Measurements from ENCODE around the gene BTF3L4. TPM values are rescaled to one million over a fixed set of nuclear protein-coding genes. Genes with fewer than 3 reads are reported as not detected.

BTF3L4 gene
- polyA plus RNA-seq, 2 of the 4 experiments (the other 2 are of a cell fraction) = 47.4 to 63.8 TPM

- Histone ChIP-seq H3K4me3 (no peak overlapping the region), H3K4me2 (peak overlapping the region; percentile 17; the same call in 1 of the 3 replicates), H3K4me1 (peaks cover 15% of the 10 kb centered on the region; the same call in 2 of the 3 replicates), H3K9me3 (no peaks in the 10 kb centered on the region), H3K27ac (no peak overlapping the region)
- TF ChIP-seq ZC3H11A (IDR thresholded peaks at IDR 0.05) (no peak), HOXA7 (CRISPR knock-in tag; IDR thresholded peaks at IDR 0.05) (no peak), TFCP2L1 (CRISPR knock-in tag; IDR thresholded peaks at IDR 0.05) (no peak), POLR2AphosphoS2 (conservative IDR thresholded peaks at IDR 0.05; ENCODE audit: low read length) (no peak), BCL3 (IDR thresholded peaks at IDR 0.05) (no peak), GATA3 (IDR thresholded peaks at IDR 0.05; ENCODE audit: borderline replicate concordance) (no peak), BHLHE40 (IDR thresholded peaks at IDR 0.05; ENCODE audit: low read depth, low read length) (no peak), MYC (IDR thresholded peaks at IDR 0.05; ENCODE audit: borderline replicate concordance, low read length) (no peak), HOXB5 (CRISPR knock-in tag; IDR thresholded peaks at IDR 0.05) (no peak), MAX (IDR thresholded peaks at IDR 0.05) (no peak), FOSL2 (IDR thresholded peaks at IDR 0.05) (no peak), FOSL2 (CRISPR knock-in tag; IDR thresholded peaks at IDR 0.05) (no peak)
- ATAC-seq (no peak), DNase-seq (ENCODE audit: low read depth in 1 of 2, low spot score in 1 of 2) (no peak), FAIRE-seq (no peak)
- CTCF ChIA-PET = interaction anchor here (1.1 to 1.4 kb wide), 3 partner anchors 9 to 209 kb away, joined by 3 to 9 read pairs (median 3); no protein-coding TSS in a partner anchor
- POLR2A ChIA-PET = no interaction called here
- 77% methylated on average over 5 of the region's 5 CpGs for WGBS (ENCODE audit: missing lambda C conversion rate)
These were observed 83.9 kb downstream of the BTF3L4 start for GRCh38 chr1:52139817-52140540.

Other genes with a start within 250 kb of the BTF3L4 start
- 162 and 208 TPM in 2 replicates for gene NRDC, start 177.6 kb upstream of the BTF3L4 start, polyA plus RNA-seq (2011; rRNA removed)
- 119 to 129 TPM (median 126 TPM) in 3 replicates for gene NRDC, start 177.6 kb upstream of the BTF3L4 start, polyA plus RNA-seq (2017; fragmentation: RNase III; extraction: RNeasy Plus Mini Kit Qiagen cat#74134 plus additional on column Dnase treatment)
- 6.9 and 7.9 TPM in 2 replicates for gene RAB3B, start 65.6 kb upstream of the BTF3L4 start, polyA plus RNA-seq (2011; rRNA removed)
- 10.9 to 15.1 TPM (median 13.6 TPM) in 3 replicates for gene RAB3B, start 65.6 kb upstream of the BTF3L4 start, polyA plus RNA-seq (2017; fragmentation: RNase III; extraction: RNeasy Plus Mini Kit Qiagen cat#74134 plus additional on column Dnase treatment)
- 12.0 TPM in 2 replicates for gene KTI12, start 22.5 kb upstream of the BTF3L4 start, polyA plus RNA-seq (2011; rRNA removed)
- gene KTI12, start 22.5 kb upstream of the BTF3L4 start, polyA plus RNA-seq (2017; fragmentation: RNase III; extraction: RNeasy Plus Mini Kit Qiagen cat#74134 plus additional on column Dnase treatment) = 9.6 to 11.8 TPM (median 10.9 TPM) in 3 replicates
- gene TXNDC12, start 1.1 kb upstream of the BTF3L4 start, polyA plus RNA-seq (2011; rRNA removed) = 42.0 and 65.2 TPM in 2 replicates
- 54.3 to 61.0 TPM (median 59.7 TPM) in 3 replicates for gene TXNDC12, start 1.1 kb upstream of the BTF3L4 start, polyA plus RNA-seq (2017; fragmentation: RNase III; extraction: RNeasy Plus Mini Kit Qiagen cat#74134 plus additional on column Dnase treatment)
- gene ZFYVE9, start 85.8 kb downstream of the BTF3L4 start, polyA plus RNA-seq (2011; rRNA removed) = 11.9 and 14.9 TPM in 2 replicates
- gene ZFYVE9, start 85.8 kb downstream of the BTF3L4 start, polyA plus RNA-seq (2017; fragmentation: RNase III; extraction: RNeasy Plus Mini Kit Qiagen cat#74134 plus additional on column Dnase treatment) = 6.9 to 7.4 TPM (median 7.1 TPM) in 3 replicates